Measurements from ENCODE around the gene DMRTA1.

DNA sequence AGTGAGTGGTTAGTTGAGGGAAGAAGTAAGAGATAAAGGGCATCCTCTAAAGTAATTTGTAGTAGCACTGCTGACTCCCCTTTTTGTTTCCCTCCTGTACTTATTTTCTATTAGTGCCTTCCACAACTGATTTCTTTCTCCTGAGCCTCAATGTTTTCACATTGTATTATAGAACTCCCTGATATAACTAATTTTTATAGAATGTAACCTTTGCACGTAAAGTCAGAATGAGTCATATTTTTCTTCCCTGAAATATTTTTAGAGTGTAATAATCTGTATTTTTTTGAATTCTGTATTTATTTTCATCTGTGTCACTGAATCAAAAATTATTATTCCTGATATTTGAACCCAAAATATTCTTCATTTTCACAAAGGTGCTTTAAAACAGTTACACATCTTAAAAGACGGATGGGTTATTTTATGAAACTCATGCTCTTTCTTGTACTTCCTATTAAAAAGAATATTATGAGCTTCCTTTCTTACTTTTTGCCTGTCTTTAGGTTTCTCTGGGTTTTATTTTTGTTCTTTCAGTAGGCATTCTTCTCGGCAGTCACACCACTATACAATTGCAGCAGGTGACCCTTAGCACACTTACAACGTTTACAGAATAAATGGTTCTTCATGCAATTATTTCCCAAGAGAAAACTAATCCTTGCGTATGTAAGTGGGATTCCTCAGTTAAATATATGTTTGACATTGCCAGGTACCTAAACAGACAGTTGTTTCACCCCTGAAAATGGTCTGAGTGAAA, 30.5 kb upstream of the DMRTA1 start:
- TF ChIP-seq, protein P1, sequence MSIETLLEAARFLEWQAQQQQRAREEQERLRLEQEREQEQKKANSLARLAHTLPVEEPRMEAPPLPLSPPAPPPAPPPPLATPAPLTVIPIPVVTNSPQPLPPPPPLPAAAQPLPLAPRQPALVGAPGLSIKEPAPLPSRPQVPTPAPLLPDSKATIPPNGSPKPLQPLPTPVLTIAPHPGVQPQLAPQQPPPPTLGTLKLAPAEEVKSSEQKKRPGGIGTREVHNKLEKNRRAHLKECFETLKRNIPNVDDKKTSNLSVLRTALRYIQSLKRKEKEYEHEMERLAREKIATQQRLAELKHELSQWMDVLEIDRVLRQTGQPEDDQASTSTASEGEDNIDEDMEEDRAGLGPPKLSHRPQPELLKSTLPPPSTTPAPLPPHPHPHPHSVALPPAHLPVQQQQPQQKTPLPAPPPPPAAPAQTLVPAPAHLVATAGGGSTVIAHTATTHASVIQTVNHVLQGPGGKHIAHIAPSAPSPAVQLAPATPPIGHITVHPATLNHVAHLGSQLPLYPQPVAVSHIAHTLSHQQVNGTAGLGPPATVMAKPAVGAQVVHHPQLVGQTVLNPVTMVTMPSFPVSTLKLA (IDR thresholded peaks at IDR 0.05): no peak
- TF ChIP-seq KMT2B (CRISPR knock-in tag; IDR thresholded peaks at IDR 0.05) (no peak), PHB2 (IDR thresholded peaks at IDR 0.05; ENCODE audit: partially characterized antibody) (no peak), ZNF101 (CRISPR knock-in tag; IDR thresholded peaks at IDR 0.05; ENCODE audit: borderline replicate concordance, low read depth) (no peak), ZNF678 (CRISPR knock-in tag; IDR thresholded peaks at IDR 0.05) (no peak)
- TF ChIP-seq, protein P2, sequence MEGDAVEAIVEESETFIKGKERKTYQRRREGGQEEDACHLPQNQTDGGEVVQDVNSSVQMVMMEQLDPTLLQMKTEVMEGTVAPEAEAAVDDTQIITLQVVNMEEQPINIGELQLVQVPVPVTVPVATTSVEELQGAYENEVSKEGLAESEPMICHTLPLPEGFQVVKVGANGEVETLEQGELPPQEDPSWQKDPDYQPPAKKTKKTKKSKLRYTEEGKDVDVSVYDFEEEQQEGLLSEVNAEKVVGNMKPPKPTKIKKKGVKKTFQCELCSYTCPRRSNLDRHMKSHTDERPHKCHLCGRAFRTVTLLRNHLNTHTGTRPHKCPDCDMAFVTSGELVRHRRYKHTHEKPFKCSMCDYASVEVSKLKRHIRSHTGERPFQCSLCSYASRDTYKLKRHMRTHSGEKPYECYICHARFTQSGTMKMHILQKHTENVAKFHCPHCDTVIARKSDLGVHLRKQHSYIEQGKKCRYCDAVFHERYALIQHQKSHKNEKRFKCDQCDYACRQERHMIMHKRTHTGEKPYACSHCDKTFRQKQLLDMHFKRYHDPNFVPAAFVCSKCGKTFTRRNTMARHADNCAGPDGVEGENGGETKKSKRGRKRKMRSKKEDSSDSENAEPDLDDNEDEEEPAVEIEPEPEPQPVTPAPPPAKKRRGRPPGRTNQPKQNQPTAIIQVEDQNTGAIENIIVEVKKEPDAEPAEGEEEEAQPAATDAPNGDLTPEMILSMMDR (CRISPR knock-in tag; IDR thresholded peaks at IDR 0.05): no peak

Data from HepG2 (cell line).